ENCODE data around the gene COL4A1. TPM values are rescaled to one million over a fixed set of nuclear protein-coding genes. Genes with fewer than 3 reads are reported as not detected.

COL4A1 gene
- polyA plus RNA-seq, 2 of the 4 experiments (the other 2 are of a cell fraction), result 23.8 to 71.3 TPM

- CTCF ChIA-PET, result no interaction called here
- no peaks in the 10 kb centered on the region for H3K4me1 ChIP-seq
These were observed 111.1 kb downstream of the COL4A1 start for GRCh38 chr13:110195547-110196485.

DNA sequence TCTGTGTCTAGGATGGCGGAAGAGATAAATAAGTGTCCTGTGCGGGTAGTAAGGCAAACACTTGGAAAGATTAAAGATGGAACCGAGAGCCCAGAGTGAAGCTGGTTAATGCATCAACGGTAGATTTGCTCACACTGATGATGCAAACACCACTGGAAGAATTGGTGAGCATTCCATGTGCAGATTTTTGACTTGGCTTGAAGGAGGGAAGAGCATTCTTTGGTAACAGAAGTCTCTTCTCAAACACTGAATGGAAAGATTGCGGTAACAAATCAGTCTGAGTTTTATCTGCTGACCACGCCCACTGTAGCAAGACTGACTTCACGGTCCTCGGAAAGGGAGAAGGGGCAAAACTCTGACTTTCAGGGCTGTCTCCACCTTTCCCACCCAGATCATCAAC, 112.5 kb downstream of the COL4A1 start:
- no peak for ATAC-seq
- TF ChIP-seq FOSB (CRISPR knock-in tag; IDR thresholded peaks at IDR 0.05), result no peak
- no peak for TF ChIP-seq HOXB13 (CRISPR knock-in tag; IDR thresholded peaks at IDR 0.05; ENCODE audit: low read depth)
- no peak for TF ChIP-seq HDAC2 (IDR thresholded peaks at IDR 0.05)
- TF ChIP-seq GATA3 (IDR thresholded peaks at IDR 0.05; ENCODE audit: borderline replicate concordance), result no peak
- no peak for TF ChIP-seq MAFK (IDR thresholded peaks at IDR 0.05; ENCODE audit: partially characterized antibody)
- no peak for TF ChIP-seq MAX (IDR thresholded peaks at IDR 0.05)
- FAIRE-seq, result no peak
- H3K27ac ChIP-seq, result no peak overlapping the region
- no peak for DNase-seq (ENCODE audit: low read depth in 1 of 2, low spot score in 1 of 2)
- H3K4me1 ChIP-seq, result no peaks in the 10 kb centered on the region
- no peaks in the 10 kb centered on the region for H3K9me3 ChIP-seq
- 93% methylated on average over 8 of the region's 8 CpGs for WGBS (ENCODE audit: missing lambda C conversion rate)
- no peak overlapping the region for H3K4me3 ChIP-seq
- ChIA-PET CTCF (no interaction called here), POLR2A (no interaction called here)
- H3K4me2 ChIP-seq, result no peak overlapping the region

More at GRCh38 chr13:110195547-110196485, 111.1 kb downstream of the COL4A1 start:
- Histone ChIP-seq H3K9me3 (no peaks in the 10 kb centered on the region), H3K27ac (no peak overlapping the region), H3K4me2 (no peak overlapping the region), H3K4me3 (no peak overlapping the region)
- no peak for DNase-seq (ENCODE audit: low read depth in 1 of 2, low spot score in 1 of 2)
- 78% methylated on average over 8 of the region's 8 CpGs for WGBS (ENCODE audit: missing lambda C conversion rate)
- no peak for ATAC-seq
- FAIRE-seq, result no peak
- TF ChIP-seq RAD21 (conservative IDR thresholded peaks at IDR 0.05 in 1 of 2, IDR thresholded peaks at IDR 0.05 in 1 of 2), result no peak
- TF ChIP-seq PHF8 (IDR thresholded peaks at IDR 0.05; ENCODE audit: borderline replicate concordance, low read depth), result no peak
- TF ChIP-seq RFX5 (IDR thresholded peaks at IDR 0.05), result no peak
- TF ChIP-seq CBX8 (IDR thresholded peaks at IDR 0.05), result no peak
- no peak for TF ChIP-seq CHD4 (IDR thresholded peaks at IDR 0.05; ENCODE audit: borderline replicate concordance)
- TF ChIP-seq HMGXB4 (CRISPR knock-in tag; IDR thresholded peaks at IDR 0.05; ENCODE audit: borderline replicate concordance), result no peak
- no peak for TF ChIP-seq NPAS2 (CRISPR knock-in tag; IDR thresholded peaks at IDR 0.05; ENCODE audit: borderline replicate concordance)
- no peak for TF ChIP-seq EHMT2 (IDR thresholded peaks at IDR 0.05; ENCODE audit: low read depth)
- TF ChIP-seq TFCP2L1 (CRISPR knock-in tag; IDR thresholded peaks at IDR 0.05), result no peak
- no peak for TF ChIP-seq E2F6 (IDR thresholded peaks at IDR 0.05; ENCODE audit: borderline replicate concordance, low read depth)
- no peak for TF ChIP-seq FOSB (CRISPR knock-in tag; IDR thresholded peaks at IDR 0.05)
- no peak for TF ChIP-seq HDAC2 (IDR thresholded peaks at IDR 0.05)
- no peak for TF ChIP-seq MYC (IDR thresholded peaks at IDR 0.05; ENCODE audit: borderline replicate concordance, low read length)
- POLR2A ChIA-PET, result no interaction called here

GRCh38 chr13:110193491-110193890, 113.5 kb downstream of the COL4A1 start:
- Histone ChIP-seq H3K4me2 (no peak overlapping the region), H3K9me3 (no peaks in the 10 kb centered on the region), H3K4me3 (no peak overlapping the region), H3K4me1 (no peaks in the 10 kb centered on the region), H3K27ac (no peak overlapping the region)
- POLR2A ChIA-PET, result no interaction called here
- no peak for DNase-seq (ENCODE audit: low read depth in 1 of 2, low spot score in 1 of 2)
- CTCF ChIA-PET, result no interaction called here
- TF ChIP-seq FOSB (CRISPR knock-in tag; IDR thresholded peaks at IDR 0.05) (no peak), BHLHE40 (IDR thresholded peaks at IDR 0.05; ENCODE audit: low read depth, low read length) (no peak), CEBPB (IDR thresholded peaks at IDR 0.05) (no peak), USF2 (IDR thresholded peaks at IDR 0.05) (no peak), POLR2A (IDR thresholded peaks at IDR 0.05; ENCODE audit: low read length) (no peak), CBX2 (IDR thresholded peaks at IDR 0.05; ENCODE audit: borderline replicate concordance, low read depth) (no peak), EP300 (IDR thresholded peaks at IDR 0.05) (no peak), RAD21 (conservative IDR thresholded peaks at IDR 0.05 in 1 of 2, IDR thresholded peaks at IDR 0.05 in 1 of 2) (no peak), SMC3 (IDR thresholded peaks at IDR 0.05) (no peak), CBX8 (IDR thresholded peaks at IDR 0.05) (no peak), CHD4 (IDR thresholded peaks at IDR 0.05; ENCODE audit: borderline replicate concordance) (no peak), FOXS1 (CRISPR knock-in tag; IDR thresholded peaks at IDR 0.05) (no peak), HDAC2 (IDR thresholded peaks at IDR 0.05) (no peak), NR3C1 (IDR thresholded peaks at IDR 0.05) (no peak)
- TF ChIP-seq, protein P1, sequence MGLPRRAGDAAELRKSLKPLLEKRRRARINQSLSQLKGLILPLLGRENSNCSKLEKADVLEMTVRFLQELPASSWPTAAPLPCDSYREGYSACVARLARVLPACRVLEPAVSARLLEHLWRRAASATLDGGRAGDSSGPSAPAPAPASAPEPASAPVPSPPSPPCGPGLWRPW (IDR thresholded peaks at IDR 0.05), result no peak
- WGBS (ENCODE audit: missing lambda C conversion rate), result 78% methylated on average over 10 of the region's 10 CpGs
- no peak for ATAC-seq
- FAIRE-seq, result no peak

Measured in A549 (cell line).